Adrenal gland (tissue), 19 donors: ENCODE results near the gene FCER2. TPM values are rescaled to one million over a fixed set of nuclear protein-coding genes. Genes with fewer than 3 reads are reported as not detected.
A peak's percentile ranks its signal among the peaks of the same experiment; 100 is the strongest.

Experiments used
- DNase-seq, 7 donors: peaks; one replicate each; pipeline ENCODE4 v3.0.0-alpha.2; 2019 to 2020
- H3K27ac ChIP-seq, 5 donors: fragments of 200-600 bp; sonication (generic) in 4 of 5; 1 replicate in 3 of 5; 2 replicates in 2 of 5; pipeline versions ENCODE4 v1.5.1 to v1.8.0; 2016 to 2020; ENCODE audit warnings: mild to moderate bottlenecking in 1 of 5
- H3K27me3 ChIP-seq: fragments of 200-600 bp; 2 replicates; pipeline ENCODE4 v1.8.0; 2021
- H3K36me3 ChIP-seq, 2 donors: fragments of 200-600 bp; replicated peaks in 1 of 2; 1 replicate in 1 of 2; 2 replicates in 1 of 2; pipeline versions ENCODE4 v1.5.1 to v1.8.0; 2018 to 2022
- H3K4me1 ChIP-seq, 2 donors: fragments of 200-600 bp; replicated peaks in 1 of 2; 1 replicate in 1 of 2; 2 replicates in 1 of 2; pipeline versions ENCODE4 v1.5.1 to v1.8.0; 2018 to 2021
- H3K4me3 ChIP-seq, 4 donors: fragments of 200-600 bp; sonication (generic) in 3 of 4; one replicate each; pipeline ENCODE4 v1.5.1; 2016 to 2018
- H3K9me3 ChIP-seq, 3 donors: fragments of 200-600 bp; sonication (generic) in 1 of 3; replicated peaks in 1 of 3; 1 replicate in 2 of 3; 2 replicates in 1 of 3; pipeline versions ENCODE4 v1.5.1 to v1.8.0; 2016 to 2021
- CTCF ChIP-seq, 6 experiments: fragments of 450-650 bp in 4 of 6; fragments of 200-600 bp in 2 of 6; sonication (generic) in 1 of 6; IDR thresholded peaks; 1 replicate in 5 of 6; 2 replicates in 1 of 6; pipeline versions ENCODE4 v1.5.1 to v1.8.0; 2016 to 2021; ENCODE audit warnings: antibody characterized with exemption in 6 of 6, mild to moderate bottlenecking in 2 of 6, moderate library complexity in 1 of 6
- POLR2A ChIP-seq, 2 donors: fragments of 450-650 bp; IDR thresholded peaks; one replicate each; pipeline ENCODE4 v1.6.1; 2017; ENCODE audit warnings: antibody characterized with exemption in 2 of 2, mild to moderate bottlenecking in 2 of 2, moderate library complexity in 1 of 2
- WGBS, 4 donors: extraction: QIAGEN DNeasy Blood & Tissue Kit in 2 of 4; methylation state at CpG; one replicate each; pipeline versions ENCODE4 v1.1.5 to v1.1.7; 2013 to 2017; 5-methylcytosine and 5-hydroxymethylcytosine counted together
- intact Hi-C, 2 donors: fragments of 100-400 bp; cut with DNase I; formaldehyde crosslinking; loops; one replicate each; pipeline versions ENCODE4 v1.14.1 to v1.15.0; 2022 to 2023
- long read RNA-seq, 10 donors: library from polyadenylated mRNA in 3 of 10; unstranded in 2 of 10; stranded (forward) in 1 of 10; transcript quantifications; one replicate each; pipeline ENCODE4 v2.0.0 and lab custom pipeline, GENCODE V29; 2021 to 2026
- polyA plus RNA-seq, 3 donors: library from polyadenylated mRNA; stranded (reverse); fragments of 200-250 nt in 2 of 3; fragments of 350-450 nt in 1 of 3; fragmentation: Illumina TruSeq in 1 of 3; extraction: RNeasy Lipid Tissue Mini Kit (QIAGEN cat#74804) in 1 of 3; gene quantifications; one replicate each; pipeline ENCODE4 v1.2.3, GENCODE V29; 2013 to 2014
- total RNA-seq, 9 donors: library from RNA; depleted of rRNA in 4 of 9; stranded (reverse); fragments of >200 nt in 4 of 9; fragments of 120-200 nt in 1 of 9; fragmentation: NEBNext Ultra II Directional in 1 of 9; extraction: Animal tissue kit (Norgen Biotek cat#: 25700) in 1 of 9; gene quantifications; one replicate each; pipeline versions ENCODE4 v1.1.0 to v1.2.4, GENCODE V29; 2013 to 2023
- donor health status: healthy with polysubstance abuse.
- donor health status: Bipolar disorder and iron deficiency.
- donor health status: DM: yes; HTN: yes; CAD: no.
- donor health status: DM: no; HTN: no; CAD: no.
- donor health status: DM: no; HTN: no; CAD: no.
- donor health status: DM: yes; HTN: yes; CAD: no.

Gene FCER2, protein sequence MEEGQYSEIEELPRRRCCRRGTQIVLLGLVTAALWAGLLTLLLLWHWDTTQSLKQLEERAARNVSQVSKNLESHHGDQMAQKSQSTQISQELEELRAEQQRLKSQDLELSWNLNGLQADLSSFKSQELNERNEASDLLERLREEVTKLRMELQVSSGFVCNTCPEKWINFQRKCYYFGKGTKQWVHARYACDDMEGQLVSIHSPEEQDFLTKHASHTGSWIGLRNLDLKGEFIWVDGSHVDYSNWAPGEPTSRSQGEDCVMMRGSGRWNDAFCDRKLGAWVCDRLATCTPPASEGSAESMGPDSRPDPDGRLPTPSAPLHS
- total RNA-seq = under 1 TPM in 5 of 9 donors, not detected in 4; 0.28 to 0.61 (median 0.42) TPM
- 1 to 10 TPM in 1 of 3 donors, under 1 TPM in 1, not detected in 1; 0.54 to 2.6 TPM for polyA plus RNA-seq
- long read RNA-seq, donor 1 = 0 reads
- long read RNA-seq, donor 2 = 0 reads
- long read RNA-seq, donor 3 = 0 reads
- long read RNA-seq, donor 4 = 0 reads
- long read RNA-seq, donor 5 = 0 reads
- long read RNA-seq, donor 6 = 0 reads
- long read RNA-seq, donor 7 = 0 reads
- long read RNA-seq, donor 8 = 0 reads
- long read RNA-seq, donor 9 = 0 reads
- long read RNA-seq, donor 10 = 0 reads

DNA sequence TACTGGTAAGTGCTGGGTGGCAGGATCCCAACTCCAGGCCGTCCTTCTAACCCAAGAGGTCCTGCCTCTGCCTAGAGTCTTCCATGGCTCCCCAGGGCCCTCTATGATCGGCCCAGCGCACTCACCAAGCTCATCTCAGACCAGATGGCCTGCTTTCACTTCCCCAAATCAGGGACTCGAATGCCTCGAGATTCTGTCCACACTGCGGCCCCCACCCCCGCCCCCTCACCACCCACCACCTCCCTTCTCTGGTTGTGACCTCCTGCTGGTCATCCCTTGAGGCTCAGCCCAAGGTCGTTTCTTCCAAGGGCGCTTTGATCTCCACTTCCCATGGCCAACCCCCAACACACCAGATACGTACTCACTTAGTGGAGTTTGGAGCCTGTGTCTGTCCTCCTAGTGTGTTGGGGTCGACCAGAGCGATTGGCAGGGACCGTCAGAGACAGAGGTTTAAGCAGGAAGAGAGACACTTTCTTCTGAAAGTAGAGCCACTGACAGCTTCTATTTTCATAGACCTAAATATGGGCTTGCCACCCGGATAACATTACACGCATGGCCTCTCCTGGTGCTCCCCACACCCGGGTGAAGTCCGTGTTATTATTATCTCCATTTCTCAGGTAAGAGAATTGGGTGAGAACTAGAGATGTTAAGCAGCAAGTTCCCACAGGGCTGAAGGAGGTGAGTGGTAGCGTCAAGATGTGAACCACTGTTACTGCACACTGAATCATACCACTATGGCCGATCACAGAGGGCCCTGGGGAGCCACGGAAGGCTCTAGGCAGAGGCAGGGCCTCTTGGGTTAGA lies at the start of gene FCER2:
FCER2 (minus strand) TSS at position 478 of the 804 bp plus-strand sequence. CDS start 2,371 bp downstream, outside the sequence.
- no peaks in the 10 kb centered on the region for H3K4me1 ChIP-seq
- intact Hi-C loops = no loop called here
- H3K27ac ChIP-seq = no peak within 1 kb of the TSS
- no peaks in the 10 kb centered on the region for H3K36me3 ChIP-seq
- no peak within 1 kb of the TSS for H3K4me3 ChIP-seq
- peaks cover 5% of the 10 kb centered on the region for H3K27me3 ChIP-seq
- no peaks in the 10 kb centered on the region for H3K9me3 ChIP-seq
- WGBS, 4 donors = 49 to 54% (median 50%) methylated on average over 17 to 20 of the region's 20 CpGs
- DNase-seq = no peak
- TF ChIP-seq POLR2A (IDR thresholded peaks at IDR 0.05) = no peak
- no peak for TF ChIP-seq CTCF (IDR thresholded peaks at IDR 0.05)

DNA sequence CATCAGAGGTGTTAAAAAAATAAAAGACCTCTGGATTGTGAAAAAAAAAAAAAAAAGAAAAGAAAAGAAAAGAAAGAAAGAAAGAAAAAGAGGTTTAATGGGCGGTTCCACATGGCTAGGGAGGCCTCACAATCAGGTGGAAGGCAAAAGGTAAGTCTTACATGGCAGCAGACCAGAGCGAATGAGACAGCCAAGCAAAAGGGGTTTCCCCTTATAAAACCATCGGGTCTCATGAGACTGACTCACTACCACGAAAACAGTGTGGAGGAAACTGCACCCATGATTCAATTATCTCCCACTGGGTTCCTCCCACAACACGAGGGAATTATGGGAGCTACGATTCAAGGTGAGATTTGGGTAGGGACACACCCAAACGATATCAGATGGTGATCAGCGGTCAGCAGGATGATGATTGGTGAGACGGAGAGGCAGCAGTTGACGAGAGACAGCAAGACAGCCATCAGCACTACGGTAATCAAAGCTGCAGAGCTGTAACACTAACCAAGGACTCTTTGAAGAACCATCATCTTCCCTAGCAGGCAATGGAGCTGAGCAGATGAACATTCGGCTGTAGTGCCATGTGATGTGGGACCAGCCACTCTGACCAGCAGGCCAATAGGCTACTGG lies 49.3 kb upstream of the FCER2 start:
- intact Hi-C loops = no loop called here
- whole genome bisulfite sequencing, 4 donors = 67 to 73% (median 70%) methylated on average over 12 of the region's 12 CpGs

DNA sequence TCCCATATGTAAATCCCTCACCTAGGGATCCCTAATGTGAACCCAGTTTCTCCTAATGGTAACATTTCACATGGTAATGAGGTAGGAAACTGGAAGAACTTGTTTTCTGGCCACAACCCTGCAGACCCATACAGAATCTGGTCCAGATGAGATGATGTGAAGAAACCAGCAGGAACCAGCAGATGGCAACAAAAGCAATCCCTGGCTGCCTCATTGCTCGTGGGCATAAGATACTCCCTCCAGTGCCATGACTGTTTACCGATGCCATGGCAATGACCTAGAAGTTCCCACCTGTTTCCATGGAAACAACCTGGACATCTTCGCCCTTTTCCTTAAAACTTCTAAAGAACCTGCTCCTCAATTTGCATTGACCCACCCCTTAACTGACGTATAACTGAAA lies 46.8 kb upstream of the FCER2 start:
- no peaks in the 10 kb centered on the region for H3K27me3 ChIP-seq
- peak; percentile 8 to 53 (median 46) for TF ChIP-seq CTCF (IDR thresholded peaks at IDR 0.05)
- TF ChIP-seq POLR2A (IDR thresholded peaks at IDR 0.05) = no peak
- no peaks in the 10 kb centered on the region for H3K36me3 ChIP-seq
- DNase-seq = peak in 6 of 7 donors; percentile 47 to 69 (median 51)
- intact Hi-C loops = no loop called here
- 10 to 24% (median 18%) methylated on average over 4 of the region's 4 CpGs for WGBS, 4 donors
- H3K4me3 ChIP-seq = no peak overlapping the region
- H3K9me3 ChIP-seq = no peaks in the 10 kb centered on the region
- H3K4me1 ChIP-seq = no peaks in the 10 kb centered on the region
- no peak overlapping the region for H3K27ac ChIP-seq

More for the DNA sequence above, 49.3 kb upstream of the FCER2 start:
- Histone ChIP-seq H3K27ac (no peak overlapping the region), H3K27me3 (no peaks in the 10 kb centered on the region), H3K4me1 (no peaks in the 10 kb centered on the region), H3K9me3 (peaks cover 0 to 6% (median 0%) of the 10 kb centered on the region in 3 donors), H3K4me3 (no peak overlapping the region), H3K36me3 (no peaks in the 10 kb centered on the region)
- TF ChIP-seq POLR2A (IDR thresholded peaks at IDR 0.05) = no peak
- no peak for TF ChIP-seq CTCF (IDR thresholded peaks at IDR 0.05)
- peak in 1 of 7 donors; percentile 8 for DNase-seq
